Limb (tissue), 2 donors: ENCODE measurements around the gene CPLANE1.
"Not testable (repeated sequence)": the region's sequence is repeated elsewhere in the genome, so short reads cannot be mapped to it uniquely, and the experiment has no call there.

Experiments used
- DNase-seq, 2 donors: peaks; one replicate each; pipeline ENCODE4 v3.0.0-alpha.2; 2016; ENCODE audit errors: extremely low spot score in 2 of 2

CPLANE1 gene

DNA sequence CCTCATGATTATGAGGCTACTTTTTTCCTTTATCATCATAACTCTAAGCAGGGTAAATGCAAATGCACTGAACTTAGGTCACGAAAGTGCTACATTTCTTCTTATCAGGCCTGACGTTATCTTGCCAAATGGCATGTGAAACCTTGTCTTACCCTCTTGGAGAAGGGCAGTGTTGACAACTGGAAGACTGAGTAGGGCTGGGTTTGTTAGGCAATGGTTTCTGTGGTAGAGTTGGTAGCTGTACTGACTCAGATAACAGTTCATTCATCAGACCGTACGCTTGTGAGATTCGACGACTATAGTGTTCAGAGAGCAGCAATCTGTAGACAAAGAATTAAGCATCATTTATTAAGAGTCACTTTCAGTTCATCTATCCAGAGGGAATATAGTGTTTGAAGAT lies 127.7 kb downstream of the CPLANE1 start:
- DNase-seq, result no peak

DNA sequence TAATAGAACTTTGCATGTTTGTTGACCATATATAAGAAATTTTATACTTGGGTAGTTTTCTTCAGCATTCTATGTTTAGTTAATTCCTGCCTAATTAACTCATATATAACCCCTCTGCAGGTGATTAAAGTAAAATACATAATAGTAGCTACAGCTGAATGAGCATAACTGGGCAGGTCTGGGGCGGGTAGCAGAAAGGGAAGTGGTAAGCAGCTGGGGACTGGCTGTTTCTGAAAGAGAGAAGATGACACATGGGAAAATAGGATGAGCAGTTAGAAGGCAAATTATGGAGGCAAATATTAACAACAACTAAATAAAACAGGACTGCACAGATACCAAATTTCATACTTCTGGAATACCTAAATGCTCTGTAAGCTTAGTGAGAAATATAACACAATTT lies 128.1 kb downstream of the CPLANE1 start:
- DNase-seq, result no peak

DNA sequence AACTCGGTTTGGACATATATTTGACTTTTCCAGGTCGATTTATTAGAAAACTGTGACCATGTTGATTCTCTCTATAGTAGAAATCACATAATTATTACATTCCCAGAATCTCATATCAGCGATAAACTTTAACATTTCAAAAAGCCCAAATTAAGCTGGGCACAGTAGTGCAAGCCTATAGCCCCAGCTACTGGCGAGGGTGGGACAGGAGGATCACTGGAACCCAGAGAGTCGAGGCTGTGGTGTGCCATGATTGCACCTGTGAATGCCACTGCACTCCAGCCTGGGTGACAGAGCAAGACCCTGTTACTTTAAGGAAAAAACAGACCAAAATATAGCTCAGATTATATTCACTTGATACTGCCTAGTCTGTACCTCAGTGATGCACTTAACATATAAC lies 128.9 kb downstream of the CPLANE1 start:
- no peak for DNase-seq

DNA sequence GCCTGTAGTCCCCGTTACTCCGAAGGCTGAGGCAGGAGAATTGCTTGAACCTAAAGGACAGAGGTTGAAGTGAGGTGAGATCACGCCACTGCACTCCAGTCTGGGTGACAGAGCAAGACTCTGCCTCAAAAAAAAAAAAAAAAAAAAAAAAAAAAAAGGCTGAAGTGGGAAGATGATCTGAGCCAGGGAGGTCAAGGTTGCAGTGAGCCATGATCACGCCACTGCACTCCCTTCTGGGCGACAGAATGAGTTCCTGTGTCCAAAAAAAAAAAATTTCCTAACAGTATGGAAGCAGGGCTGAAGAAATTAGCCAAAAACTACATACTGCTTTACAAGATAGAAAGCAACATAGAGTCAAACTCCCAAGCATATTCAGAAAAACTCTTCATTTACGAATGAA lies 132.8 kb downstream of the CPLANE1 start:
- no peak for DNase-seq

DNA sequence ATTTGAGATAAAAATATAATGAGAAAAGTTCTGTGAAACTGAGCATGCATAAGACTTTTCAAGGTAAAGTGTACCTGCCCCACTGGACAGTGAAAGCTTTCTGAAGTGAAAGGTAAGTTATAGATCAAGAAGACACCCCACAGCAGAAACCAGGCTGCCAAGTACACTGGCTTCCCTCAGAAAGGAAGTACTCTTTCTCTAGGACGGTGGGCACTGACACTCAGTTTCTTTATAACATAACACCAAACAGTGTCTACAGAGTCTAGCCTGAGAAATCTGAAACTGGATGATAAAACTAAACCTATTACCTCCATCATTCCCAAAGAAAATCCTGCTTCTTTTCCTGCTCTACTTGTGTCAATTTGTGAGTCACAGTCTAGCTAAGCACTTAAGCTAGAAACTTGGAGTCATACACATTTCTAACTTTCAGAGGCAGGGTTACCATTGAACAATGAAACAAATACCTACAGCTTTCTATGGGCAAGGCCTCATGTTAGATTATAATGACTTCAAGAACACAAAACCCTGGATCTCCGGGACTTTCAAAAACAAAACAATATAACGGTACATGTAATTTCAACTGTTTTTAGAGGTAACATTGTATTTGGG lies 136.7 kb downstream of the CPLANE1 start:
- no peak for DNase-seq

DNA sequence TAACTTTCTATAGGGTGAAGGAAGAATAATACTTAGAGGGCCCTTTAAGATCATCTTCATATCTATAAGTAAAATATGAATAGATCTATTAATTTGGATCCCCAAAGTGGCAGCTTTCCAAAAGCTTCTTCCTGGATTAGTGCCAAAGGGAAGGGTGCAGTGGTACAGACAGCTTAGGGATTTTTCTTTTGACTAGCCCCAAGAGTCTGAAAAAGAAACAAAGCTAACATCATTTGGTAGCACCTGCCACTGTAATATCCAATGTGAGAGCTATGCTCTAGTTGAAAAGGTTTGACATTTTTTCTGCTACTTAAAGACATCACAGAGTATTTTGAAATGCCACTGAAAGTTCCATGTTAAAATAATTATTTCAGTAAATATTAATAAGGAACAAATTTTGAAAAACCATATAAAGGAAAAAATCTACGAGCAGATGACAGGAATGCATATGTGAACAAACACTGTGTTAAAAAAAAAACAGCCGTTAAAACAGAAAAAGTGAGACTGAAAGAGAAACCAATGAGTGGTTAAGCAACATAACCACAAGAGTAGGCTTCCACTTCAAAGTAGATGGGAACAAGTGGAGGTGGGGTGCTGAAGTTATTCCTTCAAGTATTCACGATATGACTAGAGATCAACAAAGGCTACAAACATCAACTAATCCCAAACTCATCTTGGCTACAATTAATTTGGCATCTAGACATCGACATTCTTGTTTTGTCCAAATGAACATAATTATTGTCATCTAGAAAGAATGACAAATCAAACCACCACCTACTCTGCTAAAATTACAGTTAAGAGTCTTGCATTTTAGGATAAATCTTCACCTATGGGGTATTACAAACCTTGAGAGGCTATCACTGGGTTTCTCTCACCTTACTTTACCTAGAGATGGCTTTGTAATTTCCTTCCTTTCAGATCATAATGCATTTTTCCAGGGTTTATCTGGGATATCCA lies 137.5 kb downstream of the CPLANE1 start:
- no peak for DNase-seq

DNA sequence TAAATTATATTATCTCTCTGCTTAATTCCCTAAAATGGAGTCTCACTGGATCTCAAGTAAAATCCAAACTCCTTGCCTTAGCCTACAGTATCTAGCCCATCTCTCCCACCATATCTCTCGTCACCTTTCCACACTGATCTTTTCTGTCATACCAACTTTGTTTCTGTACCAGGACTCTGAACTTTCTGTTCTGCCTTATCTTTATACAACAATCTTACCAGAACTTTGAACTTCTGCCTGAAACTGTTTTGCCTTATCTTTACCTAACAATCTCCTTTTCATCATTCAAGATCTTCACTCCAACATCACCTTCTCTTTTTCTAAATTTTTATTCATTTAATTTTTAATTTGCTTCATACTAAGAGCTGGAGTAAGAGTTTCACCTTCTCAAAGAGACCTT lies 139.0 kb downstream of the CPLANE1 start:
- no peak for DNase-seq

DNA sequence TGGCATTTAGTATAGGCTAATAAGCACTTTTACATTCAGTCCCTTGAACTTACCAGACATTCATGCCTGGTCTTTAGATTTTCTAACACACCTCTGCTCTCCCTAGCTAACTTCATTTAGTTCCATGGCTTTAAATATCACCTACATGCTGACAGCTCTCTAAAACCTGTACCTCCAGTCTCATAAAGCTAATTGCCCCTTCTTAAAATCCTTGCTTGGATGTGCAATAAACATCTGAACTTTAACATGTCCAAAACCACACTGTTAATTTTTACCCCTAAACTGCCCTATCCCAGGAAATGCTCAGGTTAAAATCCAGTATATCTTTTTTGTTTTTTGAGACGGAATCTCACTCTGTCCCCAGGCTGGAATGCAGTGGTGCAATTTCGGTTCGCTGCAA lies 139.8 kb downstream of the CPLANE1 start:
- DNase-seq, result no peak

DNA sequence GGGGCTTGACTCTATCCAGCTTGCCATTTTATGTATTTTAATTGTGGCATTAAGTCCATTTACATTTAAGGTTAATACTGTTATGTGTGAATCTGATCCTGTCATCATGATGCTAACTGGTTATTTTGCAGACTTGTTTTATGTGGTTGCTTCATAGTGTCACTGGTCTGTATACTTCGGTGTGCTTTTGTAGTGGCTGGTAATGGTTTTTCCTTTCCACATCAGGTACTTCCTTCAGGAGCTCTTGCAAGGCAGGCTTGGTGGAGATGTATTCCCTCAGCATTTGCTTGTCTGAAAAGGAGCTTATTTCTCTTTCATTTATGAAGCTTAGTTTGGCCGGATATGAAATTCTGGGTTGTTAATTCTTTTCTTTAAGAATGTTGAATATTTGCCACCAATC lies 145.9 kb downstream of the CPLANE1 start:
- no peak for DNase-seq

DNA sequence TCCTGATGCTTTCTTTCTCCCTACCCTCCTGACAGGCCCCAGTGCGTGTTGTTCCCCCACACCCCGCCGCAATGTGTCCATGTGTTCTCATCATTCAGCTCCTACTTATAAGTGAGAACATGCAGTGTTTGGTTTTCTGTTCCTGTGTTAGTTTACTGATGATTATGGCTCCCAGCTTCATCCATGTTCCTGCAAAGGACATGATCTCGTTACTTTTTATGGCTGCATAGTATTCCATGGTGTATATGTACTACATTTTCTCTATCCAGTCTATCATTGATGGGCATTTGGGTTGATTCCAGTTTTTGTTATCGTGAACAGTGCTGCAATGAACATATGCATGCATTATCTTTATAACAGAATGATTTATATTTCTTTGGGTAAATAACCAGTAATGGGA lies 149.9 kb downstream of the CPLANE1 start:
- not testable (repeated sequence) for DNase-seq

DNA sequence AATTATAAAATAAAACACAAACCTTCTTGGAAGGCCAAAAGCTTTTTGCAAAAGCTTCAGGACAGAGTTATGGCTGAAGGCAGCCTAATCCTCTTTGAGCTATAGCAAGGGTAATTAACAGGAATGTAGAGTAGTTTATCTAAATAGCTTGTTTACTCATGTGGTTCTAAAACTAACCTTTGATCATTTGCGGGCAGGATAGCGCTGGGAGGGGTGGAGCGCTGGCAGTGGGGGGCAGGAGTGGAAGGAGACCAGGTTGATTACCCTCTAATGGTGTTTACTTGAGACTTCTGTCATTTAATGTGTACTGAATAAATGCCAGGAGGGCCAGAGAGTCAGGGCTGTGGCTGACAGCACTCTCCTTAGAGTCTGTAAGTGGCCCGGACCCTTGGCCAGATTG lies 155.4 kb downstream of the CPLANE1 start:
- not testable (repeated sequence) for DNase-seq

DNA sequence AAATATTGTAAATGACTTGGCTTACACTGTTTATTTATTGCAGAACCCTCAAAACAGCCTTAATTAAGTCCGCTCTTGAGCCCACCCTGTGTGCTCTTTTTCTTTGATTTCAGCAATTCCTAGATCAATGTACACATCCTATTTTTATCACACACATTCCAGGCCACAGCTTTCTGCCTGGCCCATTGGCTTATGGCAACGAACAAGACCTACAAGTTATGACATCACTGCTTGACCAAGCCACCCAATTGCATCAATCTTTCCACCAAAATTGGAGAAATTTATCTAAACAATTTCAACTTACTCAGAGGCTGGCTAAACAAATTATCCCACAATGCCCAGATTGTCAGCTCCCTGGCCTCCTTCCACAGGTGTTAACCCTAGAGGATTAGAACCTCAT lies 158.4 kb downstream of the CPLANE1 start:
- no peak for DNase-seq

DNA sequence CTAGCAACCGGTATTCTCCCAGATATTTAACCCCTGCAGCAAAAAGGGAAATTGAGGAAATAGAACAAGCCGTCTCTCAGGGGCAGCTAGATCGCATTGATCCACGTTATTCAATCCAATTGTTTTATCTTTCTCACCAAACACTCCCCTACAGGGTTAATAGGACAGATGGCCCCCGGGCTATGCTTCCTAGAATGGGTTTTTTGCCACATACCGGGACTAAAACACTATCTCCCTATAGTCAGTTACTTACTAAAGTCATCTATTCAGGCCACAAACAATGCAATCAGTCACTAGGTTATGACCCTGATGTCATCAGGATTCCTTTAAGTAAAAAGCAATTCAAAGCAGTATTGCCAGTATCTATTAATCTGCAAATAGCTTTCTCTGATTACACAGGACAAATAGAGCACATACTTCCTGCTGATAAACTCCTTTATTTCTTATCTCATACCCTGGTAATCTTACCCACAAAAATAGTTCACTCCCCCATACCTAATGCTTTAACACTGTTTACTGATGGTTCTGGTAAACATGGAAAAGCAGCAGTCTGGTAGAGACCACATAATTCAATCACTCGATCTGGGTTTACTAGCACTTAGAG lies 159.0 kb downstream of the CPLANE1 start:
- no peak for DNase-seq

DNA sequence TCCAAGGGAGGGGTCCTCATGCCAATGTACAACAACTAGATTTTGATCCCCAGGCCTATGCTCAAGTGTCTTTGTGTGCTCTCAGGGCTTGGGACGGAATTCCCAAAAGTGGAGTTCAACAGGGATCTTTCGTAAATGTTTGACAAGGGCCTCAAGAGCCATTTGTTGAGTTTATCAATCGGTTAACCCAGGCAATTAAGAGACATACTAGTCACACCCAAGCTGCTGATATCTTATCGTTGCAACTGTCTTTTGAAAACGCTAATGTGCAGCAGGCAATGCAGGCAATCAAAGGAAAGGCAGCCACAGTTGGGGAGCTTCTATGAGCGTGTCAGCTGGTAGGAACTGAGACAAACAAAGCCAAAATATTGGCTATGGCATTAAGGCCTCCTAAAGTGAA lies 161.2 kb downstream of the CPLANE1 start:
- DNase-seq, result no peak

DNA sequence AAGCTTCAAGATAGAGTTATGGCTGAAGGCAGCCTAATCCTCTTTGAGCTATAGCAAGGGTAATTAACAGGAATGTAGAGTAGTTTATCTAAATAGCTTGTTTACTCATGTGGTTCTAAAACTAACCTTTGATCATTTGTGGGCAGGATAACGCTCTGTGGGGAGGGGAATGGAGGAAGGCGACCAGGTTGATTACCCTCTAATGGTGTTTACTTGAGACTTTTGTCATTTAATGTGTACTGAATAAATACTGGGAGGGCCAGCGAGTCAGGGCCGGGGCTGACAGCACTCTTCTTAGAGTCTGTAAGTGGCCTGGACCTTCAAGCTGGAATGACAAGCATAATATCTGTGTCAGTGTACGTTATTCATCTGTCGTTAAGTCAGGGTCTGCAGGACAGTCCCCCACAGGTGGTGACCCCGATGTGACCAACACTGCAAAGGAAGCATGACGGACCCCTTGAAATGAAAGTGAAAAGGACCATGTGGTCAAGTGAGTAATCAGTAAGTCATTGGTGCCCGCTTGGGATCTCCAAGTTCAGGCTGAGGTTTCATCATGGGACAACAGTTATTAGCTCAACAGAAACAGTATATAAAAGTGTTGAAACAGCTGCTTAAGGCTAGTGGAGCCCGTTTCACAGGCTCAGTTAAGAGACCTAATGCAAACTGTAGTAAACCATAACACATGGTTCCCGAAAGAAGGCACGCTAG lies 162.6 kb downstream of the CPLANE1 start:
- no peak for DNase-seq

DNA sequence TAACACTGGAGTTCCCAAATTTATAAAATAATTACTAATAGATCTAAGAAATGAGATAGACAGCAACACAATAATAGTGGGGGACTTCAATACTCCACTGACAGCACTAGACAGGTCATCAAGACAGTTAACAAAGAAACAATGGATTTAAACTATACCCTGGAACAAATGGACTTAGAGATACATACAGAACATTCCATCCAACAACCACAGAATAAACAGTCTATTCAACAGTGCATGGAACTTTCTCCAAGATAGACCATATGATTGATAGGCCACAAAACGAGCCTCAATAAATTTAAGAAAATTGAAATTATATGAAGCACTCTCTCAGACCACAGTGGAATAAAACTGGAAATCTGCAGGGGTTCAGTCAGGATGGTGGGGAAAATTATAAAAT lies 163.2 kb downstream of the CPLANE1 start:
- not testable (repeated sequence) for DNase-seq

DNA sequence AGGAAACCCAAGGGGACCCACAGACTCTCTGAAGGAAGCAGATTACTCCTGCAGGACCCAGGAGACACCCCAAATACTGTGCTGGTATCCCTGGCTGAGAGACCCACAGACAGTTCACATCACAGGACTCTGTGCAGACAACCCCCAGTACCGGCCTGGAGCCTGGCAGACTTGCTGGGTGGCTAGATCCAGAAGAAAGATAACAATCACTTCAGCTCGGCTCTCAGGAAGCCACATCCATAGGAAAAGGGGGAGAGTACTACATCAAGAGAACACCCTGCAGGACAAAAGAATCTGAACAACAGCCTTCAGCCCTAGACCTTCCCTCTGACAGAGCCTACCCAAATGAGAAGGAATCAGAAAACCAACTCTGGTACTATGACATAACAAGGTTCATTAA lies 166.2 kb downstream of the CPLANE1 start:
- DNase-seq, result not testable (repeated sequence)

DNA sequence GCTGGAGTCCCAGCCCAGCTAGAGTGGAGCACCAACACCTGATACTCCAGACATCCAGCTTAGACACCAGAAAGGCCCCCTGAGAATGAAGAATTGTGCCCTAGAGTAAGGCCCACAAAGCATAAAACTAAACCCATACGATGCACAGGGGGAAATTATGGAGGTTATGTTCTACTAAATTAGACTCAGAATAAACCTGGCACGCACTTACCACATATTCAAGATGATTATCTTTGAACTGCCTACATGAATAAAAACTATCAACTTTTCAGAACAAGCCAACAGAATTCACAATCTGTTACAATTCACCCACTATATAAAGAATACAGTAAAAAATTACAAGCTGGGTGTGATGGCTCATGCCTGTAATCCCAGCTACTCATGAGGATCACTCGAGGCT lies 168.5 kb downstream of the CPLANE1 start:
- no peak for DNase-seq

DNA sequence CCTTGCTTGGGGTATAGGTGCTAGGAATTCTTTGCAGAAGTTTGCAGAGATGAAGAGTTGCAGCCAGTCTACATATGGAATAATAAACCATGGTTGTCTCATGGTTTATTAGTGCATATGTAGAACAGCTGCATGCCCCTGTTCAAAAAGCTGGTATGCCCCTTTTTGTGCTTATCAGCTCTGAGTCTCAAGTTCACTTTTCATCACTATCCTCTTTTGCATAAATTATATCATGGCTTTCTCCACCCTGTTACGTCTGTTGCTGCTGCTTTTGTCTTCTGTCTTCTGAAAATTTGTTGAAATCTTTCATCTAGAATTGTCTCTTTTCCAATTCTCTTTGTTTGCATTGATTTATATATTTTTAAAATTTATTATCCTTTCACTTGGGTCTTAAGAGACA lies 172.0 kb downstream of the CPLANE1 start:
- DNase-seq, result no peak

DNA sequence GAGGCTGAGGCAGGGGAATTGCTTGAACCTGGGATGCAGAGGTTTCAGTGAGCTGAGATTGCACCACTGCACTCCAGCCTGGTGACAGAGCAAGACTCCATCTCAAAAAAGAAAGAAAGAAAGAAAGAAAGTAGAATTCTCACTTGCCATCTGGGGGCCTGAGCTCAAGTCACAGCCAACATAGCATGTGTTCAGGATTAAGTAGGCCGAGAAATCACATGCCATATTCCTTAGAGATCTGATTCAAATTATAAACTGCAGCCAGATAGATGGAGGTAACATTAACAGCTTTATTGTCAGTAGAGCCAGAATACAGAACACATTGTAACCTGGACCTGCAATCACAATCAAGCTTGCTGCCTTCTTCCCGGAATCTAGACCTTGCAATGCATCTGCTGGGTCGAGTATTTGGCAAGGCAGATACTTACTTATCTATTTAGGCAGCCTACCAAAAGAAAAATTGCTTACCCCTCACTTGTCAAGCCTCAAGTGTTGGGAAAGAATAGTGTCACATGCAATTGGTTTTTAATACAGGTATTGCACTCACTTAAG lies 173.7 kb downstream of the CPLANE1 start:
- no peak for DNase-seq

DNA sequence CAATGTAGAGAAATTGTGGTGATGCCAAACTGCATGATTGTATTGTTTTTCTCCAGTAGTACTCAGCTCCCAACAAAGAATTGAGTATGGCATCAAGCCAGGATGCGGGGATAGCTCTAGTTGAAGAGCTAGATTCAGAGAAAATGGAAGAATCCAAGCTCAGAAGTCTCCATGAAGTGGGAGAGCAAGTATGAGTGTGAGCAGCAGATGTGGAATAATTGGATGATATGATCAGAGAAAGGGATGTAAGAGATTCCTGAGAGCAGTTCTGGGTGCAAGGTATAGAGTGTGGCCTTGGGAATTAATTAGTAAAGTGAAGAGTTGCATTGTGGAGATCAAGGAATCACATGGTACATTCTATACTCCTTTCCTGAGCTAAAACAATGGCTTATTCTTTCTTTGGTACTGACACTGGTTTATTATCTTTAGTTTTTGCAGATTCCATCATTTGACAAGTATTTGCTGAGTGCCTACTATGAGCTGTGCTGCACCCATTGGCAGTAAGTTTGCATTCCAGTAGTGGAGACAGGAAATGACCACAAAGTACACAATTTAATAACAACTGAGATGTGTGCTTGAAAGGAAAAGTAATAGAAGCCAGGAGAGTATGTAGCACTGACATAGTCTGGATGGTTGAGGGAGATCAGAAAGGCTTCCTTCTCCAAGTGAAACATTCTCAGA lies 177.1 kb downstream of the CPLANE1 start:
- DNase-seq, result no peak
